ENCODE results near the gene ZSCAN32.
A peak's percentile ranks its signal among the peaks of the same experiment; 100 is the strongest.

Gene ZSCAN32

DNA sequence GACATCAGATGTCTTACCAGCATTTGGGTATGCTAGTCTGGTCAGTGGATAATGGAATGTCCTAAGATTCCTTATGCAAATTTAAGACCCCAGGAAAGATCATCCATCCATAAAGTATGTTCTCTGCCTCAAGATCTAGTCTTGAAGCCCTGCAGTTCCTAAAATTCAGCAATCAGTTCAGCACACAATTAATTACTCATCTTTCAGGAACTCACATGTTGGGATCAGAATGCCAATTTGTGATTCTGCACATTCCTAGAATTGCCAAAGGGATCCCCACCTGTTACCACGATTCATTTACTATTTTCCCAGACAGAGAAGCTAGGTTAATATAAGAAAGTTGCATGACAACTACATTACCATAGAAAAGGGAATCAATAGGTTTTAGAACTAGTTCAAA is 41.9 kb downstream of the ZSCAN32 start:
- TF ChIP-seq, protein P1, sequence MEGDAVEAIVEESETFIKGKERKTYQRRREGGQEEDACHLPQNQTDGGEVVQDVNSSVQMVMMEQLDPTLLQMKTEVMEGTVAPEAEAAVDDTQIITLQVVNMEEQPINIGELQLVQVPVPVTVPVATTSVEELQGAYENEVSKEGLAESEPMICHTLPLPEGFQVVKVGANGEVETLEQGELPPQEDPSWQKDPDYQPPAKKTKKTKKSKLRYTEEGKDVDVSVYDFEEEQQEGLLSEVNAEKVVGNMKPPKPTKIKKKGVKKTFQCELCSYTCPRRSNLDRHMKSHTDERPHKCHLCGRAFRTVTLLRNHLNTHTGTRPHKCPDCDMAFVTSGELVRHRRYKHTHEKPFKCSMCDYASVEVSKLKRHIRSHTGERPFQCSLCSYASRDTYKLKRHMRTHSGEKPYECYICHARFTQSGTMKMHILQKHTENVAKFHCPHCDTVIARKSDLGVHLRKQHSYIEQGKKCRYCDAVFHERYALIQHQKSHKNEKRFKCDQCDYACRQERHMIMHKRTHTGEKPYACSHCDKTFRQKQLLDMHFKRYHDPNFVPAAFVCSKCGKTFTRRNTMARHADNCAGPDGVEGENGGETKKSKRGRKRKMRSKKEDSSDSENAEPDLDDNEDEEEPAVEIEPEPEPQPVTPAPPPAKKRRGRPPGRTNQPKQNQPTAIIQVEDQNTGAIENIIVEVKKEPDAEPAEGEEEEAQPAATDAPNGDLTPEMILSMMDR (conservative IDR thresholded peaks at IDR 0.05; ENCODE audit: low read depth, low read length), result no peak
- DNase-seq (ENCODE audit: low read depth), result peak; percentile 24
- H3K4me3 ChIP-seq (ENCODE audit: low read length), result no peak overlapping the region

DNA sequence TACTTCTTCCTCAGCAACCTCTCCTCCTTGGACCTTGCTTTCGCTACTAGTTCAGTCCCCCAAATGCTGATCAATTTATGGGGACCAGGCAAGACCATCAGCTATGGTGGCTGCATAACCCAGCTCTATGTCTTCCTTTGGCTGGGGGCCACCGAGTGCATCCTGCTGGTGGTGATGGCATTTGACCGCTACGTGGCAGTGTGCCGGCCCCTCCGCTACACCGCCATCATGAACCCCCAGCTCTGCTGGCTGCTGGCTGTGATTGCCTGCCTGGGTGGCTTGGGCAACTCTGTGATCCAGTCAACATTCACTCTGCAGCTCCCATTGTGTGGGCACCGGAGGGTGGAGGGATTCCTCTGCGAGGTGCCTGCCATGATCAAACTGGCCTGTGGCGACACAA is 44.7 kb downstream of the ZSCAN32 start:
- TF ChIP-seq, protein P1 (conservative IDR thresholded peaks at IDR 0.05; ENCODE audit: low read depth, low read length), result no peak
- no peak overlapping the region for H3K4me3 ChIP-seq (ENCODE audit: low read length)
- no peak for DNase-seq (ENCODE audit: low read depth)

DNA sequence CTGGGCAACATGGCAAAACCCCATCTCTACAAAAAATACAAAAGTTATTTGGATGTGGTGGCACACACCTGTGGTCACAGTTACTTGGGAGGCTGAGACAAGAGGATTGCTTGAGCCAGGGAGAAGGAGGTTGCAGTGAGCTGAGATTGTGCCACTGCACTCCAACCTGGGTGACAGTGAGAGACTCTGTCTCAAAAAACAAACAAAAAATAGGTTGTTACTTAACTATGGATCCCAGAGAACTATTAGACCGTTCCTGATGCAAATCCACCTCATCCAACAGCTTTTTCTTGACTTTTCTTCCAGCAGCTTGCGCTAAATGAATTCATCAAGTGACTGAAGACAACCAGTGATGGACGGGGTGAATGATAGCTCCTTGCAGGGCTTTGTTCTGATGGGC is 45.2 kb downstream of the ZSCAN32 start, which contains the start of gene OR2C1:
OR2C1 (plus strand) TSS at position 301 of the 400 bp plus-strand sequence; CDS start at position 353, 52 bp downstream.
- TF ChIP-seq, protein P1 (conservative IDR thresholded peaks at IDR 0.05; ENCODE audit: low read depth, low read length), result no peak
- no peak within 1 kb of the TSS for H3K4me3 ChIP-seq (ENCODE audit: low read length)
- no peak for DNase-seq (ENCODE audit: low read depth)

DNA sequence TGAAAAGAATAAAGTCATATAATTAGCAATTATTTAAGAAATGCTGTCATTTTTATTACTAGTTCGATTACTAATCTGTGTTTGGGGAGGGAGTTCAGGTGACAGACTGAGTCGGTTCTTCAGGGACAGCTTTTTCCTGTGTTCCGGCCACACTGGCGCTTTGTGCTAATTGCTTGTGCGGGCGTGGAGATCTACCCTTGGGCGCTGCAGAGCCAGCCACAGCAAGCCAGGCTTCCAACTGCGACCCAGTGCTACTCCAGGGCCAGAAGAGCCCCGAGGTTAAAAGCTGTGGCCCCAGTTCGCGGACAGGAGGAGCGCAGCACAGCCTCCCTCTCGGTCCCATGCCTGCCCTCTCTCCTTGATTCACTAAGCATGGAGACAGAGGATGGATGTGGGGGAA is 51.6 kb downstream of the ZSCAN32 start:
- no peak for DNase-seq (ENCODE audit: low read depth)
- H3K4me3 ChIP-seq (ENCODE audit: low read length), result no peak overlapping the region
- TF ChIP-seq, protein P1 (conservative IDR thresholded peaks at IDR 0.05; ENCODE audit: low read depth, low read length), result no peak

DNA sequence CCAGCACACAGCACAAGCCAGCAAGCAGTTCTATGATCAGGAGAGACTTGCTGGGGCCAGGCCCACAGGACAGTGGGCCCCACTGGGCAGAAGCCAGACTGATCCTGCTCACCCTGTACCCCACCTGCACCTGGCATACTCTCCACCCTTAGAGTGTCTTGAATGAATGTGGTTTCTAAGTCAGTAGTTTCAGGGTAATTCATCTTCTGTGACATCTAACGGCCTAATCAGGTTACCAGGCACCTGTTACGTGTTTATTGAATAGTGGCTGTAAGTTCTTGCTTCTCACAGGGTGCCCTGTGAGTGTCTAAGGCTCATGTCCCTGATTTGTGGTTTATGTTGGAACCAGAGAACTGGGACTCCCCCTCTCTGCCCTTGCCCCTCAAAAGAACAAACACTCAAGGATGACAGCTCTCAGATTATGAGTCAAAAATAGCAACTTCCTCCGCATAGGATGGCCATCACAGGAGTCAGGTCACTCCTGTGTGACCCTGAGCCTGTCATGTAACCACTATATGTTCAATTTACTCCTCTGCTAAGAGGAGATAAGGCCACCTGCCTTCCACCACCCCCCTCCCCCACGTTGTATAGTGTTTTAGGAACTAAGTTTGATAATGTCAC is 52.1 kb downstream of the ZSCAN32 start:
- TF ChIP-seq, protein P1 (conservative IDR thresholded peaks at IDR 0.05; ENCODE audit: low read depth, low read length), result no peak
- H3K4me3 ChIP-seq (ENCODE audit: low read length), result no peak overlapping the region
- no peak for DNase-seq (ENCODE audit: low read depth)

DNA sequence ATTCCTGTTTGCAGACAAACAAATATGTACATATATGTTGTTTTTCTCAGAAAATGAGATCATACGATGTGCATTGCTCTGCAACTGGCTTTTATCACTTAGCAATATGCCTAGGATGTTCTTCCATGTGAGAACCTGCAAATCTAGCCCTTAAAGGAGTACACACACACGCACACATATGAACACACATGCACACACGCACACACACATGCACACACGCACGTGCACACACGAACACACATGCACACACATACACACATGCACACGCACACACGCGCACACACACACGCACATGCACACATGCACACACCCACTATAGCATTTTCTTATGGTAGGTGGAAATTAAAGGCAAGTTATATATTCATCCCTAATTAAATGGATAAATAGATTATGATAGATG is 53.2 kb downstream of the ZSCAN32 start:
- H3K4me3 ChIP-seq (ENCODE audit: low read length), result no peak overlapping the region
- TF ChIP-seq, protein P1 (conservative IDR thresholded peaks at IDR 0.05; ENCODE audit: low read depth, low read length), result no peak
- no peak for DNase-seq (ENCODE audit: low read depth)

DNA sequence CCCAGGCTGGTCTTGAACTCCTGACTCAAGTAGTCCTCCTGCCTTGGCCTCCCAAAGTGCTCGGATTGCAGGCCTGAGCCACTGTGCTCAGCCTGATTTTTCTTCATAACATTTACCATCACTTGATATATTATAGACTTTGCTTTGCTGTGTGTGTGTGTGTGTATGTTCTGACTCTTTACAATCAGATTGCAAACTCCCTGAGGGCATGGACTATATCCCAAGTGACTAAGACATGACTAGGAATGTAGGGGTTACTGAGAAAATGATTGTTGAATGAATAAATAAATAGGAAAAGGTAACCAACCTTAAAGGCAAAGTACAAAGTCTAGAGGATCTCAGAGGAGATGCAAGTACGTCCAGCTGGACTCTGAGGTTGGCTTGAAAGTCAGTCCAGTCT is 54.8 kb downstream of the ZSCAN32 start:
- no peak overlapping the region for H3K4me3 ChIP-seq (ENCODE audit: low read length)
- TF ChIP-seq, protein P1 (conservative IDR thresholded peaks at IDR 0.05; ENCODE audit: low read depth, low read length), result no peak
- no peak for DNase-seq (ENCODE audit: low read depth)

Data from retinal pigment epithelial cell (primary cell).